ENCODE results near the gene GCG. TPM values are rescaled to one million over a fixed set of nuclear protein-coding genes. Genes with fewer than 3 reads are reported as not detected.

Gene GCG
- total RNA-seq, 1 donor from 2014 or later: not detected

- no peak overlapping the region for H3K4me3 Mint-ChIP-seq
- no peaks in the 10 kb centered on the region for H3K36me3 Mint-ChIP-seq (ENCODE audit: low read depth)
- H3K27ac Mint-ChIP-seq: no peak overlapping the region
- TF ChIP-seq, protein P1, sequence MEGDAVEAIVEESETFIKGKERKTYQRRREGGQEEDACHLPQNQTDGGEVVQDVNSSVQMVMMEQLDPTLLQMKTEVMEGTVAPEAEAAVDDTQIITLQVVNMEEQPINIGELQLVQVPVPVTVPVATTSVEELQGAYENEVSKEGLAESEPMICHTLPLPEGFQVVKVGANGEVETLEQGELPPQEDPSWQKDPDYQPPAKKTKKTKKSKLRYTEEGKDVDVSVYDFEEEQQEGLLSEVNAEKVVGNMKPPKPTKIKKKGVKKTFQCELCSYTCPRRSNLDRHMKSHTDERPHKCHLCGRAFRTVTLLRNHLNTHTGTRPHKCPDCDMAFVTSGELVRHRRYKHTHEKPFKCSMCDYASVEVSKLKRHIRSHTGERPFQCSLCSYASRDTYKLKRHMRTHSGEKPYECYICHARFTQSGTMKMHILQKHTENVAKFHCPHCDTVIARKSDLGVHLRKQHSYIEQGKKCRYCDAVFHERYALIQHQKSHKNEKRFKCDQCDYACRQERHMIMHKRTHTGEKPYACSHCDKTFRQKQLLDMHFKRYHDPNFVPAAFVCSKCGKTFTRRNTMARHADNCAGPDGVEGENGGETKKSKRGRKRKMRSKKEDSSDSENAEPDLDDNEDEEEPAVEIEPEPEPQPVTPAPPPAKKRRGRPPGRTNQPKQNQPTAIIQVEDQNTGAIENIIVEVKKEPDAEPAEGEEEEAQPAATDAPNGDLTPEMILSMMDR (IDR thresholded peaks at IDR 0.05): no peak
- no peaks in the 10 kb centered on the region for H3K4me1 Mint-ChIP-seq
- intact Hi-C loops (cut with micrococcal nuclease): no loop called here
- peaks cover 6% of the 10 kb centered on the region for H3K27me3 Mint-ChIP-seq
- CTCF ChIA-PET: no interaction called here
- DNase-seq (no peak), ATAC-seq (ENCODE audit: low read depth) (no peak)
- POLR2A ChIA-PET: no interaction called here
- no peaks in the 10 kb centered on the region for H3K9me3 Mint-ChIP-seq
Measured at GRCh38 chr2:162107361-162107901, 44.6 kb downstream of the GCG start.

- intact Hi-C loops (cut with micrococcal nuclease): no loop called here
- Mint-ChIP-seq H3K4me1 (no peaks in the 10 kb centered on the region), H3K4me3 (no peak overlapping the region), H3K9me3 (no peaks in the 10 kb centered on the region), H3K27me3 (peaks cover 10% of the 10 kb centered on the region), H3K36me3 (ENCODE audit: low read depth) (no peaks in the 10 kb centered on the region), H3K27ac (no peak overlapping the region)
- ATAC-seq (ENCODE audit: low read depth) (no peak), DNase-seq (no peak)
- POLR2A ChIA-PET: no interaction called here
- TF ChIP-seq, protein P1 (IDR thresholded peaks at IDR 0.05): no peak
- CTCF ChIA-PET: no interaction called here
Measured at GRCh38 chr2:162106746-162107145, 45.3 kb downstream of the GCG start.

DNA sequence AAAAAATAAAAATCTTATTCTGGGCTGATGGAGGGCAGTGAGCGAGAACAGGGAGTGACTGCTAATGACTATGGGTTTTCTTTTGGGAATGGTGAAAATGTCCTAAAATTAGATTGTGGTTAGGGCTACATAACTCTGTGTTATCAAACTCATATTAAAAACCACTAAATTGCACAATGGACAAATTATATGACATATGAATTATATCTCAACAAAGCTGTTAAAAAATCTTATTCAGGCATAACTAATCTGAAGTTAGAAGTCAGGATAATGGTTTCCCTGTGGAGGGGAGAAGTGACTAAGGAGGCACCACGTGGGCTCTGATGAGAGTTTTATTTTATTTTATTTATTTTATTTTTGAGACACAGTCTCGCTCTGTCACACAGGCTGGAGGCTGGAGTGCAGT is 45.9 kb downstream of the GCG start:
- H3K27me3 Mint-ChIP-seq: peaks cover 12% of the 10 kb centered on the region
- TF ChIP-seq, protein P1 (IDR thresholded peaks at IDR 0.05): no peak
- CTCF ChIA-PET: no interaction called here

DNA sequence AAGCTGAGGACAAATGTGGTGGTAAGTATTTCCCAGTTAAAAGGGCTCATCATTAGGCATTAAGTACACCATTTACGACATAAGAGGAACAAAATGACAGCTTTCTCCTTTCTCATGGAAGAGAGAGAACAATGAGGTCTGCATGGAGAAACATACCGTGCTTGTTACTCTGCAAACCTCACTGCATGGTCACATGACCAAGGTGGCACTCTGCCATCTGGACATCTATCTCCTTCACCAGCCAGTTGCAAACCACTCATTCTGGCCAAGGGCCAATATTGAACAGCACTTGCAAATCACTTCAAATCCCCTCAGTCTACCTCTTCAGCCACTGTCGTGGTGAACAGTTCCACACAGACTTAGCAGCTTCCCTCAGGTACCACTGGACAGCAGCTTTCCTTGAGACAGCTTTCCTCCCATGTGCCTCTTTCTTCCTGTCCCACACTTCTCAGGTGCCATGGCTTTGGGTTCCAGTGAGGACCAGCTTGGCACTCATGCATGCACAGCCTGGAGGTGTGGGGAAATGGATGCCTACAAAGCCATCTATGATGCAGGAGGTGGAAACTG is 48.5 kb downstream of the GCG start:
- CTCF ChIA-PET: no interaction called here
- no peak overlapping the region for H3K4me3 Mint-ChIP-seq
- intact Hi-C loops (cut with micrococcal nuclease): no loop called here
- POLR2A ChIA-PET: no interaction called here
- DNase-seq: no peak
- no peak for ATAC-seq (ENCODE audit: low read depth)
- TF ChIP-seq, protein P1 (IDR thresholded peaks at IDR 0.05): no peak
- H3K36me3 Mint-ChIP-seq (ENCODE audit: low read depth): no peaks in the 10 kb centered on the region
- H3K27ac Mint-ChIP-seq: no peak overlapping the region
- peaks cover 13% of the 10 kb centered on the region for H3K27me3 Mint-ChIP-seq
- no peaks in the 10 kb centered on the region for H3K9me3 Mint-ChIP-seq
- H3K4me1 Mint-ChIP-seq: no peaks in the 10 kb centered on the region

More for the DNA sequence above, 45.9 kb downstream of the GCG start:
- Mint-ChIP-seq H3K4me1 (no peaks in the 10 kb centered on the region), H3K9me3 (no peaks in the 10 kb centered on the region), H3K4me3 (no peak overlapping the region), H3K36me3 (ENCODE audit: low read depth) (no peaks in the 10 kb centered on the region), H3K27ac (no peak overlapping the region)
- POLR2A ChIA-PET: no interaction called here
- intact Hi-C loops (cut with micrococcal nuclease): no loop called here
- DNase-seq (no peak), ATAC-seq (ENCODE audit: low read depth) (no peak)

DNA sequence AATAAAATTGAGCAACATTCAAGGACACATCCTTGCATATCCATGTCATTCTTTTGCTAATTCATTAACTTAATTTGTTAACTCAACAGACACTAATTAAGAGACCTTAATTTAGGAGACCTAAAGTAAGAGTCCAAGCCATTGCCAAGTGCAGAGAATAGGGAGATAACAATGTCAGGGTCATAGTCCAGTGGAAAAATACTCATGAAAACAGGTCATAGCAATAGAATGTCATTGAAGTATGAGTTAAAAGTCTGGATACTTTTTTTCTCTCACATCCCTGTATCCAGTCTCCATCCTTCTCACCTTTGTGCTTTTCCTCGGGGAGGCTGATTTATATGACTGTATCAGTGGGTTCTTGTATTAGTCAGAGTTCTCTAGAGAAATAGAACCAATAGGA is 51.5 kb downstream of the GCG start:
- no peaks in the 10 kb centered on the region for H3K4me1 Mint-ChIP-seq

More for the DNA sequence above, 51.5 kb downstream of the GCG start:
- peaks cover 13% of the 10 kb centered on the region for H3K27me3 Mint-ChIP-seq
- intact Hi-C loops (cut with micrococcal nuclease): no loop called here
- TF ChIP-seq, protein P1 (IDR thresholded peaks at IDR 0.05): no peak
- H3K4me3 Mint-ChIP-seq: no peak overlapping the region
- no peak overlapping the region for H3K27ac Mint-ChIP-seq
- ATAC-seq (ENCODE audit: low read depth) (no peak), DNase-seq (no peak)
- ChIA-PET POLR2A (no interaction called here), CTCF (no interaction called here)
- H3K36me3 Mint-ChIP-seq (ENCODE audit: low read depth): no peaks in the 10 kb centered on the region
- no peaks in the 10 kb centered on the region for H3K9me3 Mint-ChIP-seq

Data from activated B cell treated with CpG ODN at 0.5 μM for 24 hours (primary cell).